ENCODE results near the gene BABAM1. TPM values are rescaled to one million over a fixed set of nuclear protein-coding genes. Genes with fewer than 3 reads are reported as not detected.

BABAM1 gene
- total and polyA plus RNA-seq, 10 of the 15 experiments (the other 5 are each of a cell fraction or from before 2014, with no cell fraction given) = 11.9 to 154 (median 103) TPM

DNA sequence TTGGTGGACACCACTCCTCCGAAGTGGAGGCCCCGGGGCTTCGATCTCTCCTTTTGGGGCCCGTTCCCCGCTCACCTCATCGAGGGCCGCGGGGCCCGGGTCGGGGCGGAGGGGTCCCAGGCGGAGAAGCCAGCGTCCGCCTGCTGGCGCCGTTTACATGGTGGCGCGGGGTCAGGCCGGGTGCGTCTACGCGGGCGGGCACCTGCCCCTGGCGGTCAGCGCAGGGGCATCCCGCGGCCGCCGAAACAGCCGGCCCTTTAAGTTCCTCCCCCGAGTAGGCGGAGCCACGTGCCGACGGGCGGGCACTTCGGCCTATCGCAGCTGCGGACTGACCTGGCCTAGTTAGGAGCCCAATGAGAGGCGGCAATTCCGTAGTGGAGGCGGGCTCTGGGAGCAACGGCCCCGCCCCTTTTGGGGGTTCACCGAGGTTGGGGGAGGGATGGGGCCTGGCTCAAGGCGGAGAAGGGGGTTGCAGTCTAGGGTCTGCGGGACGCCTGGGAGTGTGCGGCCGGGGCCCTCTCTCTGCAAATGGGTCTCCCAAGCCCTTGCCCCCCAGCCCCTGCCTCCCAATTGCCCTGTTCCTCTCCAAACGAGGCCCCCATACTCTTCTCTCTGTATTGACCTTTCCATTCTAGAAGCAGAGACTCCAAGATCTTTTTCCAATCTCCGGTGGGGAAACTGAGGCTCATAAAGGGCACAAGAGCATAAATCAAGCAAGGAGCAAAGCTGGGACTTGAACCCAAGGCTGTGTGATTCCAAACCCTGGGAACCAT lies 36.1 kb downstream of the BABAM1 start, which contains the start of gene ABHD8 (continued):
- TF ChIP-seq, protein P1, sequence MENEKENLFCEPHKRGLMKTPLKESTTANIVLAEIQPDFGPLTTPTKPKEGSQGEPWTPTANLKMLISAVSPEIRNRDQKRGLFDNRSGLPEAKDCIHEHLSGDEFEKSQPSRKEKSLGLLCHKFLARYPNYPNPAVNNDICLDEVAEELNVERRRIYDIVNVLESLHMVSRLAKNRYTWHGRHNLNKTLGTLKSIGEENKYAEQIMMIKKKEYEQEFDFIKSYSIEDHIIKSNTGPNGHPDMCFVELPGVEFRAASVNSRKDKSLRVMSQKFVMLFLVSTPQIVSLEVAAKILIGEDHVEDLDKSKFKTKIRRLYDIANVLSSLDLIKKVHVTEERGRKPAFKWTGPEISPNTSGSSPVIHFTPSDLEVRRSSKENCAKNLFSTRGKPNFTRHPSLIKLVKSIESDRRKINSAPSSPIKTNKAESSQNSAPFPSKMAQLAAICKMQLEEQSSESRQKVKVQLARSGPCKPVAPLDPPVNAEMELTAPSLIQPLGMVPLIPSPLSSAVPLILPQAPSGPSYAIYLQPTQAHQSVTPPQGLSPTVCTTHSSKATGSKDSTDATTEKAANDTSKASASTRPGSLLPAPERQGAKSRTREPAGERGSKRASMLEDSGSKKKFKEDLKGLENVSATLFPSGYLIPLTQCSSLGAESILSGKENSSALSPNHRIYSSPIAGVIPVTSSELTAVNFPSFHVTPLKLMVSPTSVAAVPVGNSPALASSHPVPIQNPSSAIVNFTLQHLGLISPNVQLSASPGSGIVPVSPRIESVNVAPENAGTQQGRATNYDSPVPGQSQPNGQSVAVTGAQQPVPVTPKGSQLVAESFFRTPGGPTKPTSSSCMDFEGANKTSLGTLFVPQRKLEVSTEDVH (IDR thresholded peaks at IDR 0.05; ENCODE audit: low read depth, partially characterized antibody) = no peak
- TF ChIP-seq ZZZ3 (IDR thresholded peaks at IDR 0.05; ENCODE audit: control insufficient read depth, insufficient read length, low read depth) (no peak), NFYB (IDR thresholded peaks at IDR 0.05; ENCODE audit: insufficient read depth, low read depth, low read length) (peak; percentile 83), RCOR1 (conservative IDR thresholded peaks at IDR 0.05; ENCODE audit: low read depth, low read length) (no peak), STAT3 (IDR thresholded peaks at IDR 0.05; ENCODE audit: low read depth, low read length) (no peak), IKZF2 (IDR thresholded peaks at IDR 0.05) (no peak), RB1 (IDR thresholded peaks at IDR 0.05; ENCODE audit: borderline replicate concordance) (peak; percentile 70; the same call in 1 of the 2 replicates), EP300 (IDR thresholded peaks at IDR 0.05; ENCODE audit: borderline replicate concordance in 1 of 2, control insufficient read depth in 1 of 2, low read depth in 2 of 2, low read length in 2 of 2) (no peak), BRCA1 (IDR thresholded peaks at IDR 0.05; ENCODE audit: low read depth, low read length) (no peak), ZNF592 (IDR thresholded peaks at IDR 0.05) (no peak), CEBPB (IDR thresholded peaks at IDR 0.05; ENCODE audit: borderline replicate concordance in 1 of 2, low read depth in 2 of 2, low read length in 2 of 2) (no peak)
- TF ChIP-seq, protein P2, sequence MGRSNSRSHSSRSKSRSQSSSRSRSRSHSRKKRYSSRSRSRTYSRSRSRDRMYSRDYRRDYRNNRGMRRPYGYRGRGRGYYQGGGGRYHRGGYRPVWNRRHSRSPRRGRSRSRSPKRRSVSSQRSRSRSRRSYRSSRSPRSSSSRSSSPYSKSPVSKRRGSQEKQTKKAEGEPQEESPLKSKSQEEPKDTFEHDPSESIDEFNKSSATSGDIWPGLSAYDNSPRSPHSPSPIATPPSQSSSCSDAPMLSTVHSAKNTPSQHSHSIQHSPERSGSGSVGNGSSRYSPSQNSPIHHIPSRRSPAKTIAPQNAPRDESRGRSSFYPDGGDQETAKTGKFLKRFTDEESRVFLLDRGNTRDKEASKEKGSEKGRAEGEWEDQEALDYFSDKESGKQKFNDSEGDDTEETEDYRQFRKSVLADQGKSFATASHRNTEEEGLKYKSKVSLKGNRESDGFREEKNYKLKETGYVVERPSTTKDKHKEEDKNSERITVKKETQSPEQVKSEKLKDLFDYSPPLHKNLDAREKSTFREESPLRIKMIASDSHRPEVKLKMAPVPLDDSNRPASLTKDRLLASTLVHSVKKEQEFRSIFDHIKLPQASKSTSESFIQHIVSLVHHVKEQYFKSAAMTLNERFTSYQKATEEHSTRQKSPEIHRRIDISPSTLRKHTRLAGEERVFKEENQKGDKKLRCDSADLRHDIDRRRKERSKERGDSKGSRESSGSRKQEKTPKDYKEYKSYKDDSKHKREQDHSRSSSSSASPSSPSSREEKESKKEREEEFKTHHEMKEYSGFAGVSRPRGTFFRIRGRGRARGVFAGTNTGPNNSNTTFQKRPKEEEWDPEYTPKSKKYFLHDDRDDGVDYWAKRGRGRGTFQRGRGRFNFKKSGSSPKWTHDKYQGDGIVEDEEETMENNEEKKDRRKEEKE (IDR thresholded peaks at IDR 0.05) = no peak
- TF ChIP-seq, protein P3, sequence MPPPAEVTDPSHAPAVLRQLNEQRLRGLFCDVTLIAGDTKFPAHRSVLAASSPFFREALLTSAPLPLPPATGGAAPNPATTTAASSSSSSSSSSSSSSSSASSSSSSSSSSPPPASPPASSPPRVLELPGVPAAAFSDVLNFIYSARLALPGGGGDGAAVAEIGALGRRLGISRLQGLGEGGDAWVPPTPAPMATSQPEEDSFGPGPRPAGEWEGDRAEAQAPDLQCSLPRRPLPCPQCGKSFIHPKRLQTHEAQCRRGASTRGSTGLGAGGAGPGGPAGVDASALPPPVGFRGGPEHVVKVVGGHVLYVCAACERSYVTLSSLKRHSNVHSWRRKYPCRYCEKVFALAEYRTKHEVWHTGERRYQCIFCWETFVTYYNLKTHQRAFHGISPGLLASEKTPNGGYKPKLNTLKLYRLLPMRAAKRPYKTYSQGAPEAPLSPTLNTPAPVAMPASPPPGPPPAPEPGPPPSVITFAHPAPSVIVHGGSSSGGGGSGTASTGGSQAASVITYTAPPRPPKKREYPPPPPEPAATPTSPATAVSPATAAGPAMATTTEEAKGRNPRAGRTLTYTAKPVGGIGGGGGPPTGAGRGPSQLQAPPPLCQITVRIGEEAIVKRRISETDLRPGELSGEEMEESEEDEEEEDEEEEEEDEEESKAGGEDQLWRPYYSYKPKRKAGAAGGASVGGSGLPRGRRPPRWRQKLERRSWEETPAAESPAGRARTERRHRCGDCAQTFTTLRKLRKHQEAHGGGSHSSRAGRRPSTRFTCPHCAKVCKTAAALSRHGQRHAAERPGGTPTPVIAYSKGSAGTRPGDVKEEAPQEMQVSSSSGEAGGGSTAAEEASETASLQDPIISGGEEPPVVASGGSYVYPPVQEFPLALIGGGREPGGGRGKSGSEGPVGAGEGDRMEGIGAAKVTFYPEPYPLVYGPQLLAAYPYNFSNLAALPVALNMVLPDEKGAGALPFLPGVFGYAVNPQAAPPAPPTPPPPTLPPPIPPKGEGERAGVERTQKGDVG (CRISPR knock-in tag; IDR thresholded peaks at IDR 0.05) = no peak
- TF ChIP-seq, protein P4, sequence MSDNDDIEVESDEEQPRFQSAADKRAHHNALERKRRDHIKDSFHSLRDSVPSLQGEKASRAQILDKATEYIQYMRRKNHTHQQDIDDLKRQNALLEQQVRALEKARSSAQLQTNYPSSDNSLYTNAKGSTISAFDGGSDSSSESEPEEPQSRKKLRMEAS (IDR thresholded peaks at IDR 0.05; ENCODE audit: low read depth, low read length) = peak; percentile 33; the same call in 1 of the 2 replicates

Measured in GM12878 (cell line).